Karpas-422 (cell line): ENCODE data around the gene ADAMTS17. TPM values are rescaled to one million over a fixed set of nuclear protein-coding genes. Genes with fewer than 3 reads are reported as not detected.

ENCODE experiments used
- DNase-seq: peaks from one replicate; pipeline ENCODE4 v3.0.0-alpha.2; 2015
- H2AFZ ChIP-seq: fragments of 200-600 bp; sonication (generic); 2 replicates; pipeline ENCODE4 v1.6.1; 2014; ENCODE audit warnings: antibody characterized with exemption, low read length, mixed read lengths
- H3K27ac ChIP-seq: fragments of 200-600 bp; sonication (generic); 2 replicates; pipeline ENCODE4 v1.5.1; 2014; ENCODE audit warnings: mild to moderate bottlenecking, low read length, moderate library complexity
- H3K27me3 ChIP-seq: fragments of 200-600 bp; sonication (generic); 2 replicates; pipeline ENCODE4 v1.6.1; 2014; ENCODE audit warnings: low read length, mixed read lengths
- H3K36me3 ChIP-seq: fragments of 200-600 bp; sonication (generic); 2 replicates; pipeline ENCODE4 v1.6.1; 2014; ENCODE audit warnings: low read length, mixed read lengths; ENCODE audit not compliant: insufficient read depth
- H3K4me1 ChIP-seq: fragments of 200-600 bp; sonication (generic); 2 replicates; pipeline ENCODE4 v1.6.1; 2014; ENCODE audit warnings: mild to moderate bottlenecking, low read length, mixed read lengths
- H3K4me2 ChIP-seq: fragments of 200-600 bp; sonication (generic); 2 replicates; pipeline ENCODE4 v1.6.1; 2014; ENCODE audit warnings: low read length, low read depth, mild to moderate bottlenecking; ENCODE audit not compliant: poor library complexity, severe bottlenecking
- H3K4me3 ChIP-seq: fragments of 200-600 bp; sonication (generic); 2 replicates; pipeline ENCODE4 v1.5.1; 2014; ENCODE audit warnings: mild to moderate bottlenecking, antibody characterized with exemption, low read length, mixed read lengths
- H3K79me2 ChIP-seq: fragments of 200-600 bp; sonication (generic); 2 replicates; pipeline ENCODE4 v1.6.1; 2014; ENCODE audit warnings: mild to moderate bottlenecking, low read length, mixed read lengths
- H3K9ac ChIP-seq: fragments of 200-600 bp; sonication (generic); 2 replicates; pipeline ENCODE4 v1.6.0; 2014; ENCODE audit warnings: low read length
- H3K9me2 ChIP-seq: fragments of 200-600 bp; sonication (generic), shearing (Covaris generic); replicated peaks from 2 replicates; pipeline ENCODE4 v1.6.0; 2014; ENCODE audit warnings: mild to moderate bottlenecking, low read length, moderate library complexity; ENCODE audit not compliant: insufficient read depth
- H3K9me3 ChIP-seq: fragments of 300-700, 200-600 bp; sonication (generic); 2 replicates; pipeline ENCODE4 v1.6.1; 2014; ENCODE audit warnings: low read length, mixed read lengths
- H4K20me1 ChIP-seq: fragments of 200-600 bp; sonication (generic); 2 replicates; pipeline ENCODE4 v1.6.1; 2014; ENCODE audit warnings: mild to moderate bottlenecking, antibody characterized with exemption, low read length, low read depth; ENCODE audit not compliant: insufficient read depth
- total RNA-seq: library from RNA; depleted of rRNA; stranded (reverse); fragments of >200 nt; shearing (Covaris generic); gene quantifications from 2 replicates; pipeline ENCODE4 v1.2.3, GENCODE V29; 2014; ENCODE audit warnings: low replicate concordance

The ADAMTS17 gene
- total RNA-seq, 1 experiment from 2014 or later: not detected

- no peak overlapping the region for H2AFZ ChIP-seq
- H3K27me3 ChIP-seq: no peaks in the 10 kb centered on the region
- no peaks in the 10 kb centered on the region for H3K4me1 ChIP-seq
- no peaks in the 10 kb centered on the region for H3K9me3 ChIP-seq
- H3K9ac ChIP-seq: no peak overlapping the region
- H3K9me2 ChIP-seq: no peaks in the 10 kb centered on the region
- H3K79me2 ChIP-seq: no peaks in the 10 kb centered on the region
- no peak overlapping the region for H3K4me3 ChIP-seq
- H3K36me3 ChIP-seq: no peaks in the 10 kb centered on the region
- H4K20me1 ChIP-seq: no peaks in the 10 kb centered on the region
- H3K4me2 ChIP-seq: no peak overlapping the region
- no peak overlapping the region for H3K27ac ChIP-seq
- DNase-seq: no peak
These were observed 279.8 kb downstream of the ADAMTS17 start for GRCh38 chr15:100061944-100062343.

GRCh38 chr15:100060276-100060926, 281.4 kb downstream of the ADAMTS17 start:
- Histone ChIP-seq H3K4me3 (no peak overlapping the region), H3K4me1 (no peaks in the 10 kb centered on the region), H3K4me2 (no peak overlapping the region), H2AFZ (no peak overlapping the region), H3K79me2 (no peaks in the 10 kb centered on the region), H3K36me3 (no peaks in the 10 kb centered on the region), H3K9ac (no peak overlapping the region), H3K27me3 (no peaks in the 10 kb centered on the region), H3K9me2 (no peaks in the 10 kb centered on the region), H3K27ac (no peak overlapping the region), H3K9me3 (no peaks in the 10 kb centered on the region), H4K20me1 (no peaks in the 10 kb centered on the region)
- DNase-seq: no peak

- Histone ChIP-seq H3K4me2 (no peak overlapping the region), H3K79me2 (no peaks in the 10 kb centered on the region), H3K9ac (no peak overlapping the region), H3K9me3 (no peaks in the 10 kb centered on the region), H3K9me2 (no peaks in the 10 kb centered on the region), H2AFZ (no peak overlapping the region), H3K4me1 (no peaks in the 10 kb centered on the region), H4K20me1 (no peaks in the 10 kb centered on the region), H3K27me3 (no peaks in the 10 kb centered on the region), H3K4me3 (no peak overlapping the region), H3K36me3 (no peaks in the 10 kb centered on the region), H3K27ac (no peak overlapping the region)
- no peak for DNase-seq
These were observed 282.3 kb downstream of the ADAMTS17 start for GRCh38 chr15:100059521-100059920.

GRCh38 chr15:100059094-100059493, 282.7 kb downstream of the ADAMTS17 start:
- no peak overlapping the region for H3K9ac ChIP-seq
- no peaks in the 10 kb centered on the region for H3K9me3 ChIP-seq
- no peaks in the 10 kb centered on the region for H3K27me3 ChIP-seq
- no peak for DNase-seq
- H3K4me3 ChIP-seq: no peak overlapping the region
- H3K4me2 ChIP-seq: no peak overlapping the region
- H4K20me1 ChIP-seq: no peaks in the 10 kb centered on the region
- H3K36me3 ChIP-seq: no peaks in the 10 kb centered on the region
- no peaks in the 10 kb centered on the region for H3K79me2 ChIP-seq
- H3K9me2 ChIP-seq: no peaks in the 10 kb centered on the region
- H2AFZ ChIP-seq: no peak overlapping the region
- H3K27ac ChIP-seq: no peak overlapping the region
- no peaks in the 10 kb centered on the region for H3K4me1 ChIP-seq

GRCh38 chr15:100058458-100058857, 283.3 kb downstream of the ADAMTS17 start:
- Histone ChIP-seq H4K20me1 (no peaks in the 10 kb centered on the region), H3K9me2 (no peaks in the 10 kb centered on the region), H3K27me3 (no peaks in the 10 kb centered on the region), H3K9ac (no peak overlapping the region), H3K4me1 (no peaks in the 10 kb centered on the region), H2AFZ (no peak overlapping the region), H3K4me2 (no peak overlapping the region), H3K4me3 (no peak overlapping the region), H3K9me3 (no peaks in the 10 kb centered on the region), H3K27ac (no peak overlapping the region), H3K79me2 (no peaks in the 10 kb centered on the region), H3K36me3 (no peaks in the 10 kb centered on the region)
- no peak for DNase-seq

GRCh38 chr15:100057281-100057680, 284.5 kb downstream of the ADAMTS17 start:
- Histone ChIP-seq H3K27me3 (no peaks in the 10 kb centered on the region), H4K20me1 (no peaks in the 10 kb centered on the region), H3K4me1 (no peaks in the 10 kb centered on the region), H3K36me3 (no peaks in the 10 kb centered on the region), H3K4me3 (no peak overlapping the region), H2AFZ (no peak overlapping the region), H3K4me2 (no peak overlapping the region), H3K79me2 (no peaks in the 10 kb centered on the region), H3K9ac (no peak overlapping the region), H3K9me2 (no peaks in the 10 kb centered on the region), H3K9me3 (no peaks in the 10 kb centered on the region), H3K27ac (no peak overlapping the region)
- DNase-seq: no peak

- Histone ChIP-seq H3K4me2 (no peak overlapping the region), H4K20me1 (no peaks in the 10 kb centered on the region), H3K4me3 (no peak overlapping the region), H3K9me3 (no peaks in the 10 kb centered on the region), H3K79me2 (no peaks in the 10 kb centered on the region), H3K27ac (no peak overlapping the region), H3K4me1 (no peaks in the 10 kb centered on the region), H3K27me3 (no peaks in the 10 kb centered on the region), H3K9me2 (no peaks in the 10 kb centered on the region), H2AFZ (no peak overlapping the region), H3K36me3 (no peaks in the 10 kb centered on the region), H3K9ac (no peak overlapping the region)
- DNase-seq: no peak
These were observed 285.2 kb downstream of the ADAMTS17 start for GRCh38 chr15:100056411-100057072.

GRCh38 chr15:100055821-100056220, 286.0 kb downstream of the ADAMTS17 start:
- H3K4me1 ChIP-seq: no peaks in the 10 kb centered on the region
- H3K4me2 ChIP-seq: no peak overlapping the region
- H3K9me2 ChIP-seq: no peaks in the 10 kb centered on the region
- H3K9me3 ChIP-seq: no peaks in the 10 kb centered on the region
- no peaks in the 10 kb centered on the region for H3K27me3 ChIP-seq
- H2AFZ ChIP-seq: no peak overlapping the region
- no peak for DNase-seq
- H3K9ac ChIP-seq: no peak overlapping the region
- H3K79me2 ChIP-seq: no peaks in the 10 kb centered on the region
- H3K4me3 ChIP-seq: no peak overlapping the region
- H3K36me3 ChIP-seq: no peaks in the 10 kb centered on the region
- H3K27ac ChIP-seq: no peak overlapping the region
- H4K20me1 ChIP-seq: no peaks in the 10 kb centered on the region
